ENCODE measurements around the gene SCN9A.

The SCN9A gene

DNA sequence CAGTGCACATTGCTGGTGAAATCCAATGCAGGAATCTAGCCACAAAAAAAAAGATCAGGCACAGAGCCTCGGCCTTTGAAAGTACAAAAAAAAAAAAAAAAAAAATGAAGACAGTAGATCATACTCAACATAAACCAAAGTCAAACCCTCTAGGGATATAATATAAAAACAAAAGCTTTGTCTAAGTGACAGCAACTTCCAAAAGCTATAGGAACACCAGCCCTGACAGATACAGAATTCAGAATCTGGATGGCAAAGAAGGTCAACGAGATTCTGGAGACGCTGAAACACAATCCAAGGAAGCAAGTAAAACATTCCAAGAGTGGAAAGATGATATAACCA lies 194.0 kb downstream of the SCN9A start:
- in situ Hi-C loops (cut with MboI; ENCODE audit: low sequenced_read_pairs): no loop called here

DNA sequence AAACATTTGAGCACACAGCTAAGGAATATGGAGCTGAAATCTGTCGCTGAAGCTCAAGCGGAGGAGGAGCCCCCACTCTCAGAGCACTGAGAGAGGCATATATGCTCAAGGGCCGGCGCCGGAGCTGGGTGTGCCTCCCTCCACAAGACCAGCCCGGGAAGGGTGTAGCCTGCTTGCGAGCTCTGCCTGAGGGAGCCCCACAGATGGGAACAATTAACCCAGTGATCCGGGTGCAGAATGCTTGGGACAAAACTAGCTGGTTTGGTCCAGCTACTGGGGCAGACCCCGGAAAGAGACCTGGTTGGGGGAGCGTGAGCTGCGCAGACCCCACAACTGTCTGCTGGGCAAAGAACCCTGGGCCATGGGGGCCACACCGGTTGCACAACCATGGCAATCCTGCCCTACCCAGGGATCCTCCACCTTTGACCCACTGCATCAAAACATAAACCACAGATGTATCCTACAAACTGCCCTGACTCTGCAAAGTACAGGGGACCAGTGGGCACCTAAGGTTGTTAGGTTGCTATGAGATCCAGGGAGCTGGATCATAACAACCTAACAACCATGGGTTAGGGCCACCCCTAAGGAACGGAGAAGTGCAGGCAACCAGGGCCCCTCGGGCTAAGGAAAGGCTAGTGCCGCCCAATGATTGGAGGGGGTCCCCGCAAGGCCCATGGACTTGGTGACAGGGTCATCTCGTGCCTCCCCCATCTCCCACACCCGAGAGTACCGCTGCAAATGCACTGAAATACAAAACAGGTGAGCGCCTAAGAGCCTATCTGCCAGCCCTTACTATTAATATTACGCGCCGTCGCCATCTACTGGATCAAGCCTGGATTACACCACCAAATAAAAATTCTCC lies 194.6 kb downstream of the SCN9A start:
- in situ Hi-C loops (cut with MboI; ENCODE audit: low sequenced_read_pairs): no loop called here

DNA sequence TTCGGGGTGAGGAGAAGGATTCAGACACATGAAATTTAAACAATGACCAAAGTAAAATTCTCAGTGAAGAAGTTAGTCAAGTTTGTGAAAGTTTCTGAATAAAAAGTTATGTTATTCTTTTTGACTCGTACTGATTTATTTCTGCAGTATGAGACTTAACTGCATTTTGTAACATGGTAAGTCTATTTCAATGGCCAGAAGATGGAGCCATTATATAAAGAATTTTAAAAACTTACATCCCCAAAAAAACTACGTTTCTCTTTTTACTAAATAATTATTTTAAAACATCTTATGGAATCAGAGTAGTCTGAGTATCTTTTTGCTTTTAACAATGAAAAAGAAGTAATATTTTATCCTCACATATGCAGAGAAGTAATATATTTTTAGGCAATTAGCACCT lies 196.5 kb downstream of the SCN9A start:
- in situ Hi-C loops (cut with MboI; ENCODE audit: low sequenced_read_pairs): no loop called here

DNA sequence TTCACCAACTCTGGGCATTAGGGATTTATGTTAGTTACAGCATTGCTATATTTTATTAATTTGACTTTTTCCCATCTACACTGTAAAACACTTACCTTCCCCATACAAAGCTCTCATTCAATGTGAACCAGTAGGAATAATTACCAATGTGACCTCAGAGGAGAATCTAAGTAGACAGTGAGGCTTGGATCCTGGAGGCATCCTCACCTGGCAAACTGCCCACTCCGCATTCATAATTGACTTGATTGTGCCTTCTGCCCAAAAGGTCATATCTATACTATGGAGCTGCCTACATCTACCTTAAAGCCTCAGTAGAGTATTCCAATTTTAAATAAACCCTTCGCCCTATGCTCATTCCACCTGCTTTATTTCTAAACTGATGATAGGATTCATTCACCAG lies 202.5 kb downstream of the SCN9A start:
- in situ Hi-C loops (cut with MboI; ENCODE audit: low sequenced_read_pairs): no loop called here

DNA sequence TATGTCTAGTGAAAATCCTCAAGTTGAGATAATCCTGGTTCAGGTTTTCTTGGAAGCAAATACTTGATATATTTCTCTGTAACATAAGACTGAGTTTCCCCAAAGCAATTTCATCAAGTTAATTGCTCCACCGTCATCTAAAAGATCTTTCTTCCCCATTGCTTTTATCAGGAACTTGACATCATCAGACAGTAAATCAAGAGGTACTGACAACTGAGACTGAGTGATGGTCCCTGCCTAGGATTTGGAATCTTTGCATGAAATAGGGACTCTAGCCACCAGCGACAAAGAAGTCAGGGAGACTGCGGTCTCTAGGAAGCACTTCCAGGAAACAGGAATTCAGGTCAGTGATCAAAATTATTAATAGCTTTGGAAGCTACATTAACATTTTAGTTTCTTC lies 204.5 kb downstream of the SCN9A start:
- in situ Hi-C loops (cut with MboI; ENCODE audit: low sequenced_read_pairs): no loop called here

DNA sequence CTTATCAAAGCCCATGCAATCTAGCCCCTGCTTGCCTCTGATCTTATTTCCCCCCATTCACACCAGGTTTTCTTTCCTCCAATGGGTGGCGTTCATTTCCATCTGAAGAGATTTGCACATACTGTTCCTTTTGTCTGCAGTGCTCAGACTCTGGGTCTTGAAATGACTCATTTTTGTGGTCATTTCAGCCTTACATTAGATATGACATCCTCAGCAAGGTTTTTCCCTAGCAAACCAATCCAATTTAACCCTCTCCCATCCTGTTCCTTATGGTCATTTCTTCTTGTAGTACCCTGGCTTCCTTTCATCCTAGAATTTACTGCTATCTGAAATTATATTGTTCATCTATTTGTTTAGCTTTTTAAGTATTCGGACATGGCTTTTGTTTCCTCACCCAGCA lies 205.4 kb downstream of the SCN9A start:
- in situ Hi-C loops (cut with MboI; ENCODE audit: low sequenced_read_pairs): no loop called here

DNA sequence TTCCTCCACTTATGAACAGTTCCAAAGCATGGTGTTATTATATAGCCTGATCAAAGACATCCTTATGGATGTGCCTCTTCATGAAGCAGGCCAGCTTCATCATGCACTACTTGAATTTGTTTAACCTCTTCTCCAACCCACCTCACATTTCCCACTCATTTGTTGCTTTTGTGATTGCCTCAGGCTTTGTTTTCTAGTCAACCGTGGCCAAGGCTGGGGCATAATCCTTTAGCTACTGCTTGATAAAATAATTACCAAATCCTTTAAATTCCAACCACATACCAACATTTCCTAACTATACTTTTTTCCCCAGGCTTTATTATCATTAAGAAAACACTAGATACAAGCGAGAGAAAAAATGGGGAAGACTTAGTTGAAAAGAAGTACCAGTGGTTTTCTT lies 208.3 kb downstream of the SCN9A start:
- in situ Hi-C loops (cut with MboI; ENCODE audit: low sequenced_read_pairs): no loop called here

DNA sequence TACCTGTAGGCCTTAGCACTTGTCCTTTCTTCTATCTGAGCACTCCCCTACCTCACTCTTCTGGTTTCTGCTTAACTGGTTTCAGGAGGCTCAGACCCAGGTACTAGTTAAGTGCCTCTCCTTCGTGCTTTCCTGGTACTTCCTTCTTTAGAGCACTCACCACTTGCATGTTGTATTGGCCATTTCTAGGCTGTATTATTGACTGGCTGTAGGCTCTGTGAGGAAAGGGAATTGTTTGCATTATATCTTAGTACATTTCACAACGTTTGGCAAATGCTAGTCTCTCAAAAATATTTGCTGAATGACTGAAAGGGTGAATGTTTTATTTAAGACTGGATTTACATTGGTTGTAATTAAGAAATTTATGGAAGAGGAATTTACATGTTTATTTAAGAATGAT lies 212.0 kb downstream of the SCN9A start:
- in situ Hi-C loops (cut with MboI; ENCODE audit: low sequenced_read_pairs): no loop called here

DNA sequence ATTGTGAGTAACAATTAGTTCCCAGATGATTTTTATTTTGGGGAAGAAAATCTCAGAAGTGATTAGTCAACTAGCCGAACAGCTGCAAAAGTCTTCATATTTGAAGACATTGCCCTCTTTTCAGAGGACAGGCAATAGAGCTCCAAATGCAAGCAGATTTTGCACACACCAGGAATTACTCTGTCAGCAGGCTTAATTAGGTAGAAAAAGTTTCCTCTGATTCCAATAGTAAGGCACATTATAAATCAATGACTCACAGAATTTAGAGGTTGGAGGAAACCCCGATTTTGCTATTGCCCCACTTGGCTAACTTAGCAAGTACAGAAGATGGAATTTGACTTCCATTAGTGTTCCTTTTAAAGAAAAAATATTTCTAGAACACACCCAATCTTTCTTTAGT lies 217.2 kb downstream of the SCN9A start:
- in situ Hi-C loops (cut with MboI; ENCODE audit: low sequenced_read_pairs): no loop called here

DNA sequence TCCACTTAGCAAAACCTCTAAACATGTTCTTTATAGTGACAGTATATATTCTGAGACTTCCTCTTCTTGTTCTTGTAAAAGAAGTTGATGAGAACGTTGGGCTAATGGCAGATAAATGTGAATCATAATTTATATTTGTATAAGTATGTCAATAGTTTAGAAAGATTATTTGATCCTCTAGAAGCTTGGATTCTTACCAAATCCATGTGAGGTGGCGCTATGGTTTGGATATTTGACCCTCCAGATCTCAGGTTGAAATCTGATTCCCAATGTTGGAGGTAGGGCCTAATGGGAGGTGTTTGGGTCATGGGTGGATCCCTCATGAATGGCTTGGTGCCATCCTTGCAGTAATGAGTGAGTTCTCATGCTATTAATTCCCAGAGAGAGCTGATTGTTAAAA lies 218.2 kb downstream of the SCN9A start:
- in situ Hi-C loops (cut with MboI; ENCODE audit: low sequenced_read_pairs): no loop called here

DNA sequence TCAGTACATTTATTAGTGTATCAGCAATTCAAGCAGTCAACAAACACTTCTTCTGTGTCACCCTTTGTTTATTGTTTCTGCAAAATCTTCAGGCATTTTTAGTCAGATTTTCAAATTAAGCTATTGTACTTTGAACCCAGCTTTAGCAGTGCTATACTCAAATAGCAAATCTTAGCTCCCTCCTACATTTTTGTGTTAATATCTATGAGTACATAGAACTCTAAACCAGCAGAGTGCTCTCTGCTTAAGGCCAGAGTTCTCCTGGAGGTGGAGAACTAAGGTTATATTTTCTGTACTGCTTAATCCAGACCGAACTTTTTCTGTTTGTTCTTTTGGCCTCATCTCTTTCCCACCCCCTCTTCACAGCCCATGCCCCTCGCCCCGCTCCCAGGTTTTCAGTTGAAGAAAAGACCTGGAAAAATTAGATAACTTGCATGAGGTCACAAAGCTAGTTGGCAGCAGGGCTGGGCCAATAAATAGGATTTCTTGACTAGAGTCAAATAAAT lies 218.7 kb downstream of the SCN9A start:
- in situ Hi-C loops (cut with MboI; ENCODE audit: low sequenced_read_pairs): no loop called here

DNA sequence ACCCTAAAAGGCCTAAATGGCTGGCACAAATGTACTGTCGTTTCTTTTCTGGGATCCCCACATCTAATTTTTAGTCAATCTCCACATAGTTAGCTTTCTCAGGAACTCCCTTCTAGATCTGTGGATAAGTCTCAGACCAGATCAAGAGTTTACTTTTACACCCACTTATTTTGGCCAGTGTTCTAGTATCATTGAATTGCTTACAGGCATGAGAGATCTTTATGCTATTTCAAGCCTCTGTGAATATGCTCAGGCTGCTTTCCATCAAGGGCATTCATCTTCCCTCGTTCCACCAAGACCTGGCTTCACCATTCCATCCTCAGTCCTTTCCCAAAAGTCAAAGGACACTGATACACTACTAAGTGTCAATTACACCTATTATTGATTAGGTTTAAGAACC lies 220.2 kb downstream of the SCN9A start:
- in situ Hi-C loops (cut with MboI; ENCODE audit: low sequenced_read_pairs): no loop called here

DNA sequence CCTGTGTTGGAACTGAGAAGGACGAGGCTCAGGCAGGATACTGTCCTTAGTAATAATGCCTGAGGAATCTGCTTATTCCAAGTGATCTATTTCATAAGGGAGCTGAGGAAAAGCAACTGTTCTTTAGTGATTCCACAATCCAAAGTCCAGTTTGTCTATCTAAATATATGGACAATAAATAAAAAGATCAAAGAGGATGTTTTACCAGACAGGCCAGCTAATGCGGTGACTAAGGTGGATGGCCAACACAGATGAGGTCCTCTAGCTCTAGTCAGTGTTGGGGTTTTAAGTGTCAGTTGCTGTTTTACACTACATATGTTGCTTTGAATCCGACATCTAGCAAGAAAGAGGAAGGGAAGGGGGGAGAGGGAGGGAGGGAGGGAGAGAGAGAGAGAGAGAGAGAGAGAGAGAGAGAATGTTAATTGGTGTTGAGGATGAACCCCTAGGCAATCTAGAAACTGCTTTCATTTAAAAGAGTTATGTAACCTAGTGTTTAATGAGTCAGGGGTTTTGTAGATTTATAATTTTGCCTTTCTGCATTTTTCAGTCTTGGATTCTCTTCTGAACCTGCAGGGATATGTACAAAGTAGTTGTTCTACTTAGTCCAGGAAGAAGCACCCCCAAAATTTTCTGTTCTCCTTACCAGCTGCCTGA lies 220.9 kb downstream of the SCN9A start:
- in situ Hi-C loops (cut with MboI; ENCODE audit: low sequenced_read_pairs): no loop called here

DNA sequence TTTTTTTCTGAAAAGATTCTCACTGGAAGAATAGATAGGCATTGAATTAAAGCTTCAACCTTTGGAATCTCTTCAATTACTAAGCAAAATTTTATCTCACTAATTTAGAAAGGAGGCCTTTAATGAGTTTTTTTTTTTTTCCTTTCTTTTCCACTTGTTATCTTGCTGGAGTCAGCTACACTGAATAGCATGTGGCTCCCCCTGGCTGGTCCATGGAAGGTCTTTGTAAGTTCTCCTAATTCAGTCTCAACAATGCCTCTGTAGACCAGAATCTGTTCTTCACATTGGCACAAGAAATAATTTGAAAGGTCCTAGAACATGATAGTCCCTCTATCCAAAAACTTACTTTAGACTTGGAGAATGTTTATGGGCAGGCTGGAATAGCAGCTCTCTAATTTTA lies 223.7 kb downstream of the SCN9A start:
- in situ Hi-C loops (cut with MboI; ENCODE audit: low sequenced_read_pairs): no loop called here

DNA sequence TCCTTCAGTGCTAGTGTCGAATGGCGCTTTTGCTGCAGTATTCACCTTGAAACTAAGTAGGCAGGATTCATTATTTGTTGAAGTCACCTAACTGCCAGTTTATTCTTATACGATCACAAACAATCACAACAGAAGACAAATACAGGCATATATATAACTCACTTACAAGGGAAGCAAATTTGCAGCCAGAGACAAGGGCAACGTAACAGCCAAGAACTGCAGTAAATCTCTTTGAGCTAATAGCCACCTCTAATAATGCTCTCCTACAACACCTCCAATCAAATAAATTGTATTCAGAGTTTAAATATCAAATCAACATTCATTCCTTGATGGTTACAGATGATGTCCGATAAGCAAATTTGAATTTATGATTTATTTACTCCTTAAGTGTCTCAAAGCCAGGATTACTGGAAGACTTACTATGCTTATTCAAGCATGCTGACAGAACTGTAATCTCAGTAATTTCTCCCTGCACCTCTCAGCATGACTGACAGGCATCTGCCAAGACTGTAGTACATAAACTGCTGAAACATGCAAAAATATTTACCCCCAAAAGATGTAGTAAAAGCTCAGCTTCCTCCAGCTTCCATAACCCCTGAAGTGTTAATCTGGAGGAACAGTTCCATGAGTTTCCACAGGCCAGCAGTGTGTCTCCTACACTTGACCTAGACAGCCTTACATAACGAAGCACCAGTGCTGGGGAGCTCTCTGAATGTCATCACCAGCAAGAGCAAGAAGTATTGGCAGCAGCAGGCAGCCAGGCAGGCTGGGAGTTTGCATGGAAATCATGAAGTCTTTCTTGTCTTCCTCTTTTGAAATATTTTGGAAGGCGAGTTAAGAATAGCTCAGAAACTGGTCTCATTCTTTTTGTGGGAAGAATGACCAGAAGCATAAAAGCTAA lies 227.0 kb downstream of the SCN9A start:
- in situ Hi-C loops (cut with MboI; ENCODE audit: low sequenced_read_pairs): no loop called here

DNA sequence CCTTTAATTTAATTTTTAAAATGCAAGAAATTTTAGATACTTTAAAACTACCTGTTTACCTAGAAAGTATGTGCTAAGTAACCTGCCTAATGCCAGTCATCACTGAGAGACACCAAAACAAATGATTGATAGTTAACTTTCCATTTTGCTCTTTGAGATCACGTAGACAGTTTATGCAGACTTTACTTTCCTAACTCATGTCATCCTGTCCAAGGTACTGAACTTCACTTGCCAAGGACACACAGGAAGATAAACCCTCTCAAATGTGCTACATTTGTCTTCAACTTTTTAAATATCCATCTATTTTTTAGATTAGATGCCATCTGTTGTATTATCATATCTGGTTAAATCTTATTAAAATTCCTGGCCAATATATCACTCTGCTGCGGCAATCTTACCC lies 227.9 kb downstream of the SCN9A start:
- in situ Hi-C loops (cut with MboI; ENCODE audit: low sequenced_read_pairs): no loop called here

All from HL-60/S4 (cell line).